H9 (cell line): Measurements from ENCODE around the gene BEND7. TPM values are rescaled to one million over a fixed set of nuclear protein-coding genes. Genes with fewer than 3 reads are reported as not detected.

Source experiments
- DNase-seq: peaks from one replicate; pipeline ENCODE4 v3.0.0-alpha.2; 2017
- H2AFZ ChIP-seq: one replicate; pipeline ENCODE4 v1.6.1; 2013; ENCODE audit warnings: mild to moderate bottlenecking, low read length, control low read depth, moderate library complexity
- H2AK5ac ChIP-seq: 2 replicates; pipeline ENCODE4 v1.6.1; 2013; ENCODE audit warnings: low read length, control low read depth, mixed read lengths; ENCODE audit not compliant: insufficient read length
- H2BK120ac ChIP-seq: one replicate; pipeline ENCODE4 v1.6.1; 2013; ENCODE audit warnings: low read depth, mild to moderate bottlenecking, low read length, control low read depth, inconsistent platforms; ENCODE audit not compliant: poor library complexity, severe bottlenecking
- H2BK12ac ChIP-seq: 2 replicates; pipeline ENCODE4 v1.6.1; 2013; ENCODE audit warnings: low read length, control low read depth, mixed read lengths, low read depth; ENCODE audit not compliant: insufficient read length
- H2BK15ac ChIP-seq: 2 replicates; pipeline ENCODE4 v1.6.1; 2013; ENCODE audit warnings: low read depth, low read length, control low read depth
- H2BK20ac ChIP-seq: one replicate; pipeline ENCODE4 v1.6.1; 2013; ENCODE audit warnings: low read depth, mild to moderate bottlenecking, low read length, control low read depth, inconsistent platforms; ENCODE audit not compliant: poor library complexity, severe bottlenecking
- H2BK5ac ChIP-seq: 2 replicates; pipeline ENCODE4 v1.6.1; 2013; ENCODE audit warnings: low read length, control low read depth, mixed read lengths; ENCODE audit not compliant: insufficient read length
- H3K14ac ChIP-seq: 2 replicates; pipeline ENCODE4 v1.6.1; 2013; ENCODE audit warnings: low read length, control low read depth; ENCODE audit not compliant: insufficient read depth
- H3K18ac ChIP-seq: 2 replicates; pipeline ENCODE4 v1.6.1; 2013; ENCODE audit warnings: low read depth, mild to moderate bottlenecking, mixed read lengths, low read length, control low read depth; ENCODE audit not compliant: insufficient read length
- H3K23ac ChIP-seq: 2 replicates; pipeline ENCODE4 v1.6.1; 2013; ENCODE audit warnings: low read length, control low read depth, mixed read lengths, low read depth; ENCODE audit not compliant: insufficient read length
- H3K23me2 ChIP-seq: 2 replicates; pipeline ENCODE4 v1.6.1; 2013; ENCODE audit warnings: low read depth, mild to moderate bottlenecking, mixed read lengths, low read length, control low read depth; ENCODE audit not compliant: insufficient read length, poor library complexity, severe bottlenecking
- H3K27ac ChIP-seq: 2 replicates; pipeline ENCODE4 v1.5.1; 2013; ENCODE audit warnings: low read length, control low read depth, mixed read lengths, low read depth; ENCODE audit not compliant: insufficient read length
- H3K27me3 ChIP-seq: 2 replicates; pipeline ENCODE4 v1.6.1; 2013; ENCODE audit warnings: low read length, control low read depth, inconsistent platforms; ENCODE audit not compliant: insufficient read depth
- H3K4ac ChIP-seq: 2 replicates; pipeline ENCODE4 v1.6.1; 2013; ENCODE audit warnings: low read depth, mild to moderate bottlenecking, control low read depth, inconsistent platforms, low read length, moderate library complexity
- H3K4me1 ChIP-seq: 2 replicates; pipeline ENCODE4 v1.6.1; 2013; ENCODE audit warnings: low read length, control low read depth, inconsistent platforms; ENCODE audit not compliant: insufficient read depth
- H3K4me2 ChIP-seq: 2 replicates; pipeline ENCODE4 v1.6.1; 2013; ENCODE audit warnings: low read length, control low read depth, mixed read lengths; ENCODE audit not compliant: insufficient read length, insufficient read depth
- H3K56ac ChIP-seq: 2 replicates; pipeline ENCODE4 v1.6.1; 2013; ENCODE audit warnings: low read depth, mild to moderate bottlenecking, mixed read lengths, low read length, control low read depth; ENCODE audit not compliant: insufficient read length
- H3K79me1 ChIP-seq: 2 replicates; pipeline ENCODE4 v1.6.1; 2013; ENCODE audit warnings: low read depth, mild to moderate bottlenecking, moderate library complexity, low read length, control low read depth, inconsistent platforms; ENCODE audit not compliant: insufficient read depth, poor library complexity, severe bottlenecking
- H3K79me2 ChIP-seq: 2 replicates; pipeline ENCODE4 v1.6.1; 2013; ENCODE audit warnings: low read length, control low read depth, inconsistent platforms; ENCODE audit not compliant: insufficient read depth
- H3K9ac ChIP-seq: 2 replicates; pipeline ENCODE4 v1.6.1; 2013; ENCODE audit warnings: low read length, control low read depth, mixed read lengths; ENCODE audit not compliant: insufficient read length; ENCODE audit errors: extremely low read depth
- H3K9me3 ChIP-seq: one replicate; pipeline ENCODE4 v1.6.1; 2013; ENCODE audit warnings: low read depth, low read length, inconsistent platforms; ENCODE audit not compliant: control insufficient read depth
- H3T11ph ChIP-seq: one replicate; pipeline ENCODE4 v1.6.1; 2013; ENCODE audit warnings: mild to moderate bottlenecking, low read length, control low read depth, inconsistent platforms
- H4K20me1 ChIP-seq: one replicate; pipeline ENCODE4 v1.6.1; 2013; ENCODE audit not compliant: control insufficient read depth, insufficient read length, insufficient read depth
- H4K5ac ChIP-seq: 2 replicates; pipeline ENCODE4 v1.6.1; 2013; ENCODE audit warnings: low read depth, mild to moderate bottlenecking, mixed read lengths, low read length, control low read depth; ENCODE audit not compliant: insufficient read length
- H4K8ac ChIP-seq: replicated peaks from 2 replicates; pipeline ENCODE4 v1.6.1; 2013; ENCODE audit warnings: low read length, control low read depth, mixed read lengths, low read depth; ENCODE audit not compliant: insufficient read length
- H4K91ac ChIP-seq: 2 replicates; pipeline ENCODE4 v1.6.1; 2013; ENCODE audit warnings: low read depth, mild to moderate bottlenecking, moderate library complexity, mixed read lengths, low read length, control low read depth; ENCODE audit not compliant: insufficient read length
- H3K27ac Mint-ChIP-seq, 3 experiments: 2 replicates in 2 of 3; 3 replicates in 1 of 3; pipeline ENCODE4 v1.8.0; 2020 to 2021; ENCODE audit warnings: mixed read lengths in 3 of 3, mild to moderate bottlenecking in 1 of 3, moderate library complexity in 1 of 3
- H3K27me3 Mint-ChIP-seq: 2 replicates; pipeline ENCODE4 v1.8.0; 2021; ENCODE audit warnings: low read depth, mild to moderate bottlenecking, moderate library complexity, mixed read lengths
- H3K36me3 Mint-ChIP-seq, 3 experiments: 2 replicates in 2 of 3; 3 replicates in 1 of 3; pipeline ENCODE4 v1.8.0; 2020 to 2021; ENCODE audit warnings: low read depth in 3 of 3, mixed read lengths in 3 of 3; ENCODE audit not compliant: insufficient read depth in 1 of 3
- H3K4me1 Mint-ChIP-seq, 2 experiments: 2 replicates each; pipeline ENCODE4 v1.8.0; 2020; ENCODE audit warnings: mixed read lengths in 2 of 2
- H3K4me3 Mint-ChIP-seq, 2 experiments: 2 replicates in 1 of 2; 3 replicates in 1 of 2; pipeline ENCODE4 v1.8.0; 2020 to 2021; ENCODE audit warnings: mild to moderate bottlenecking in 2 of 2, mixed read lengths in 2 of 2, moderate library complexity in 1 of 2
- H3K9me3 Mint-ChIP-seq, 2 experiments: 2 replicates in 1 of 2; 3 replicates in 1 of 2; pipeline ENCODE4 v1.8.0; 2020; ENCODE audit warnings: mild to moderate bottlenecking in 2 of 2, mixed read lengths in 2 of 2, moderate library complexity in 1 of 2
- CTCF ChIP-seq: fragments of 200-600 bp; sonication (generic); conservative IDR thresholded peaks from 3 replicates; pipeline ENCODE4 v1.8.0; 2021; ENCODE audit warnings: antibody characterized with exemption, mild to moderate bottlenecking
- WGBS: extraction: QIAGEN DNeasy Blood & Tissue Kit; methylation state at CpG from one replicate; pipeline ENCODE4 v1.1.7; 2013; ENCODE audit warnings: missing lambda C conversion rate, low lambda C conversion rate, mixed read lengths; ENCODE audit not compliant: insufficient read length; ENCODE audit errors: extremely low coverage; 5-methylcytosine and 5-hydroxymethylcytosine counted together
- total RNA-seq: library from RNA; stranded (reverse); gene quantifications from 2 replicates; pipeline ENCODE4 v1.2.1, GENCODE V29; 2021

The BEND7 gene
- total RNA-seq, 1 experiment from 2014 or later, result 17.7 TPM

GRCh38 chr10:13470270-13470669, 58.5 kb downstream of the BEND7 start:
- H2BK120ac ChIP-seq, result no peak overlapping the region
- no peaks in the 10 kb centered on the region for H3K9me3 ChIP-seq
- Mint-ChIP-seq H3K27me3 (no peaks in the 10 kb centered on the region), H3K4me3 (no peak overlapping the region), H3K9me3 (no peaks in the 10 kb centered on the region), H3K4me1 (peaks cover 0 to 3% of the 10 kb centered on the region in 2 experiments; a peak in 2 of 4 replicates), H3K36me3 (no peaks in the 10 kb centered on the region), H3K27ac (no peak overlapping the region)
- DNase-seq, result no peak
- H4K5ac ChIP-seq, result no peak overlapping the region
- no peaks in the 10 kb centered on the region for H3K23me2 ChIP-seq
- no peak overlapping the region for H2AFZ ChIP-seq
- peak; percentile 57 for TF ChIP-seq CTCF
- no peak overlapping the region for H2BK12ac ChIP-seq
- no peaks in the 10 kb centered on the region for H3K27me3 ChIP-seq
- H3K79me2 ChIP-seq, result no peaks in the 10 kb centered on the region
- WGBS, result no CpG with 5 or more reads among the region's 3 CpGs
- H4K20me1 ChIP-seq, result no peaks in the 10 kb centered on the region
- no peak overlapping the region for H2AK5ac ChIP-seq
- H3K56ac ChIP-seq, result no peak overlapping the region
- H3K9ac ChIP-seq, result no peak overlapping the region
- no peaks in the 10 kb centered on the region for H3K4me1 ChIP-seq
- no peak overlapping the region for H2BK15ac ChIP-seq
- H4K8ac ChIP-seq, result no peak overlapping the region
- no peak overlapping the region for H2BK20ac ChIP-seq
- no peak overlapping the region for H2BK5ac ChIP-seq
- no peaks in the 10 kb centered on the region for H3K79me1 ChIP-seq
- no peak overlapping the region for H3K14ac ChIP-seq
- no peak overlapping the region for H3K23ac ChIP-seq
- no peak overlapping the region for H3K4me2 ChIP-seq
- no peak overlapping the region for H3K4ac ChIP-seq
- no peak overlapping the region for H3K27ac ChIP-seq
- no peak overlapping the region for H4K91ac ChIP-seq
- H3K18ac ChIP-seq, result no peak overlapping the region
- H3T11ph ChIP-seq, result no peak overlapping the region
